GM12872 (cell line): ENCODE data around the gene PAMR1.

Source experiments
- CTCF ChIP-seq: IDR thresholded peaks from 3 replicates; pipeline ENCODE4 v1.5.1; 2011; ENCODE audit warnings: low read depth, mild to moderate bottlenecking, low read length, moderate library complexity; ENCODE audit not compliant: insufficient read depth

PAMR1 gene

GRCh38 chr11:35412285-35412684 is 113.1 kb downstream of the PAMR1 start:
- TF ChIP-seq CTCF, result peak; percentile 49

DNA sequence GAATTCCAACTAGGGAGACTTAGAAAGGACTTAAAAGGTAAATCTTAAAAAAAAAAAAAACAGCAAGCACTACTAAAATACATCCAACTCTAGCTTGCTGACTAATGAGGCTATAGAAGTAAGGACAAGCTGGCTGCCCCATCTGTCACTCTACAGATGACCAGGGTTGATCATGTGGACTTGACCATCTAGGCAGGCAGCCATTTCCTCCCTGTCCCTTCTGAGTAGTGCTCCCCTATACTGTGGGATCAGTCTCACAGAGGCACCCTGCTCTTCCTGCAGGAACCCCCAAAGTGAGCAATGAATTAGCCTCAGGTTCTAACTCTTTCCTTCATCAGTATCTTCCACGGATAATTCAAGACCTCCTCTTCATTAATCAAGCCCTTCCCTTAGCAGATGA is 118.4 kb downstream of the PAMR1 start:
- TF ChIP-seq CTCF, result no peak

DNA sequence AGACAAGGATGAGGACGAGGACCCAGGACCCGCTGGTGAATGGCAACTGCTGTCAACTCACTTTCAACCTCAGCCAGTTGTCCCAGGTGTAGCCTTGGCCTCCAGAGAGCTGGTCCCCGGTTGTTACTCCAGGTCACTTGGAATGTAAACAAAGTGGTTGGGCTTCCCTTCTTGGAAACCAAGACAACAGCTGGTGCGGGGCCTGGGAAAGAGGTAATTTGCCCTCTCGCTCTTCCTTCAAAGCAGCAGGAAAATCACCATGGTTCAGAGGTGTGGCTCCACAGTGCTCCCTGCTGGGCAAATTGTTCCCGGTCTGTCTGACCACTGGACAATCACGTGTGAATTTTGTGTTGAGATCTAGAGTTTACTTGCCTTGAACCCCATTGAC is 121.0 kb downstream of the PAMR1 start:
- peak; percentile 58 for TF ChIP-seq CTCF

- TF ChIP-seq CTCF, result no peak
These were observed 121.5 kb downstream of the PAMR1 start for GRCh38 chr11:35403765-35404387.

- TF ChIP-seq CTCF, result no peak
These were observed 122.4 kb downstream of the PAMR1 start for GRCh38 chr11:35402751-35403660.

DNA sequence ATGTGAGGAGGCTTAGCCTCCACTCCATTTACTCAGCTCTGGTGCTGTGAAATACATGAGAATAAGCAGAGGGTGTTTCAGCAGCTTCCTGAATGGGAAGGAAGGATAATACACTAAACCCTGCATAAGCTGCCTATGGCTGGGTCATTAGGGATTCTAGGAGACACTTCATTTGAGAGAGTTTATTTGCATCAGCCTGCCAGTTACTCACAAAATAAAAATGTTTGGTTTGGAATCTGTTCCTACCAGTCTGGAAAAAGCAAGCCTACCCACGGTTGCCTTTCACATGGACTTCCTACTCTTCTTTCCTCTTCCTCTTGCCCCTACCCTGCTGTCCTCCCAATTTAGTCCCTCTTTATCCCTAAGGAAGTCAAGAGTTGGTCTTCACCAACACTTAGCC is 126.5 kb downstream of the PAMR1 start:
- TF ChIP-seq CTCF, result no peak

DNA sequence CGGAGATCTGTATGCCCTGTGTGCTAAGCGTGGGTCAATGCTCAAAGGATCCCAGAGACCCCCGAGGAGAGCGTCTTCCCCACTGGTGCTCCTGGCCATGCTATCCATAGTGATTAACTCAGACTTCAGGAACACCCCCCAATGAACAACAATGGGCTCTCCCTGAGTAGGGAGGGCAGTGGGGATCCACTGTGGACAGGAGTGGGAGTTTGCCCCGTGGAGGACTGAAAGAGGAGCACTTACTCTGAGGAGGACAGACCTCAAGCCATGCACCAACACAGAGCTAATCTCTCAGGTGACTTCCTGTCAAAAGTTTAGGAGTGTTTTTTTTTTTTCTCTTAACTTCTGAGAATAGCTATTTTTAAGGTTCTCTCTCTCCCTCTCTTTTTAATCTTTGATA is 130.5 kb downstream of the PAMR1 start:
- TF ChIP-seq CTCF, result no peak
